NCI-H82 treated with DMSO at 0.1 percent for 48 hours (cell line): ENCODE measurements around the gene QPCTL.
"Not testable (repeated sequence)": the region's sequence is repeated elsewhere in the genome, so short reads cannot be mapped to it uniquely, and the experiment has no call there.

Experiments used
- DNase-seq: peaks from one replicate; lab custom pipeline; 2025; ENCODE audit not compliant: unreplicated experiment; lab: John Stamatoyannopoulos, UW

The QPCTL gene

DNA sequence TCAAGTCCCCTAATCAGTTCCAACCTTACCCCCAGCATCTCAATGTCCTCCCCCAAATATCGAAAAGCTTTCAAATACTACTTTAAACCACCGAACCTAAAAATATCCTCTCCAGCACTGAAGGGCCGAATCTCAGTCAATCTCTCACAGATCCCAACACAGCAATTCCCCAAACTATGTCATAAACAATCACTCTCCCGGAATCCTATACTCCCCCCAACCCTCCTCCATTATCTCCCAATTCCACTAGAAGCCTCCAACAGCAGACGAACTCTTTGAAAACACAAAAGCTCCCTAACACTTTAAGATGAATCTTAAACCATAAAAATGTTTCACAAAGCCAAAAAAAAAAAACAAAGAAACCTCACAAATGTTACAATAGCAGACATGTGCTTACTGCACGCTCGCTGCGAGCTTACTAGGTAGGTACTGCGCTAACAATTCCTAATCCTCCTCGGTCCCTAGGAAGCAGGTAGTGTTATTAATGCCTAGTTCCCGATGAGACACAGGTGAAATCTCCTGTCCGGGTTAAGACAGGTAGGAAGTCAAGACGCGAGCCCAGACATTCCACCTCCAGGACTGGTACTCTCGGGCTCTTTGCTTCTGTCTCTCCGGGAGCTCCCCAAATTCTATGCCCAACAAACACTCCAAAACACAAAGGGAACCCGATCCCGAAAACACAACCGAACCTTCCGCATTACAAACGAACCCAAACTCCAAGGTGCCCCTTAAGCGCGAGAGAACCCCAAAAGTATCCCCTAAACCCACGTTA lies 24.1 kb downstream of the QPCTL start:
- DNase-seq, result no peak

- DNase-seq, result peak; percentile 99
Observed at GRCh38 chr19:45717131-45717982, 24.9 kb downstream of the QPCTL start.

DNA sequence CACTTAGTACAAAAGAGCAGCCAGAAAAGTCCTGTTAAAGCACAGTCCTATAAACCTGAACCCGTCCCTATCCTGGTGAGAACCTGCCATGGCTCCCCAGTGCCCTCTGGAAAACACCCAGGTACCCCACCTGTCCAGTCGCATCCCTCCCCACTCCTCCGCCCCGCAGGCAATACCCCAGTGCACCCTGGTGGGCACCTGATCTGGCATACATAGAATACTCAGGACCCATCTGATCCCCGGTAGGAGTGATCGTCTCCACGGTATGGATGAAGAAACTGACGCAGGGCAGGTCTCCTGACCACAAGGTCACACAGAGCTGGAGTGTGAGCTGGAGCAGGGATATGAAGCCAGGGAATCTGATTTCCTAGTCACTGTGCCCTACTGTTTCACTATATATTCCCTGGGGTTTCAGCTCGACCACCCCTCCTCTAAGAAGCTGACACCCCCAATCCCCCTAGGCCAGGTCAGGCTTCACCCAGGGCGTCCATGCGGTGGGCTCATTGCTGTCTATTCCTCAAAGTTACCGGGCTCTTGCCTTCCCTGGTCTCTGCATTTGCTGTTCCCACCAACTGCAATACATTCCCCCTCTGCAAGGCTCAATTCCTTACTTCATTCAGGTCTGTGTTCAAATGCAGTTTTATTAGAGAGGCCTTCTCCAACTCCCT lies 25.7 kb downstream of the QPCTL start:
- no peak for DNase-seq

DNA sequence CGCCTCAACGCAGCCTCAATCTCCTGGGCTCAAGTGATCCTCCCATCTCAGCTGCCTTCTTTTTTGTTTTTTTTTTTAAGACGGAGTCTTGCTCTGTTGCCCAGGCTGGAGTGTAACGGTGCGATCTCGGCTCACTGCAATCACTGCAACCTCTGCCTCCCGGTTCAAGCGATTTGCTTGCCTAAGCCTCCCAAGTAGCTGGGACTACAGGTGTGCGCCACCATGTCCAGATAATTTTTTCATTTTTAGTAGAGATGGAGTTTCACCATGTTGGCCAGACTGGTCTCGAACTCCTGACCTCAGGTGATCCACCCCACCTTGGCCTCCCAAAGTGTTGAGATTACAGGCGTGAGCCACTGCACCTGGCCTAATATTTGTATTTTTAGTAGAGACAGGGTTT lies 27.6 kb downstream of the QPCTL start:
- not testable (repeated sequence) for DNase-seq

DNA sequence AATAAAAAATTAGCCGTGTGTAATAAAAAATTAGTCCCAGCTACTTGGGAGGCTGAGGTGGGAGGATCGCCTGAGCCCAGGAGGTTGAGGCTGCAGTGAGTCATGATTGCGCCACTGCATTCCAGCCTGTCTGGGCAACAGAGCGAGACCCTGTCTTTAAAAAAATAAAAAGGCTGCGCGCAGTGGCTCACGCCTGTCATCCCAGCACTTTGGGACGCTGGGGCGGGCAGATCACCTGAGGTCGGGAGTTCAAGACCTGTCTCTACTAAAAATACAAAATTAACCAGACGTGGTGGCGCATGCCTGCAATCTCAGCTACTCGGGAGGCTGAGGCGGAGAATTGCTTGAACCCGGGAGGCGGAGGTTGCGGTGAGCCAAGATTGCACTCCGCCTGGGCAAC lies 36.2 kb downstream of the QPCTL start:
- DNase-seq, result not testable (repeated sequence)

DNA sequence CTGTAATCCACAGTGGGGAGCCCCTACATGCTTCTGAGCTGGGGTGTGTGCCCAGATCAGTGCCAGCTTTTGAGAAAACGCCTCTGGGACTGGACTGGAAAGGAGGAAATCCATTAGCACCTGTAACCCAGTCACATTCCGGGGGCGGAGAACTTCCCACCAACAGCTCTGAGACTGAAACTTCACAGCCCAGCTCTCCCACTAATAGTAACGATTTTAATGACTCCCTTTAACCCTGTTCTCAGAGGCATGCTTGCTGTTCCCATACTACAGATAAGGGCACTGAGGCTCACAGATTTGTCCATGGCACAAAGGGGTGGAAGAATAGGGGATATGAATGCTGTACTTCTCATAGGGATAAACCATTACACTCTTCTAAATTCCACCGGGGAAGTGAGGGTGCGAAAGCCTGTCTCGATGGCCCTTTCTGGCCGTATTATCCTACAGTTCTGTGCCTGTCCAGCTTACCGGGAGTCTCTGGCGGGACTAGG lies 37.4 kb downstream of the QPCTL start:
- DNase-seq, result no peak

DNA sequence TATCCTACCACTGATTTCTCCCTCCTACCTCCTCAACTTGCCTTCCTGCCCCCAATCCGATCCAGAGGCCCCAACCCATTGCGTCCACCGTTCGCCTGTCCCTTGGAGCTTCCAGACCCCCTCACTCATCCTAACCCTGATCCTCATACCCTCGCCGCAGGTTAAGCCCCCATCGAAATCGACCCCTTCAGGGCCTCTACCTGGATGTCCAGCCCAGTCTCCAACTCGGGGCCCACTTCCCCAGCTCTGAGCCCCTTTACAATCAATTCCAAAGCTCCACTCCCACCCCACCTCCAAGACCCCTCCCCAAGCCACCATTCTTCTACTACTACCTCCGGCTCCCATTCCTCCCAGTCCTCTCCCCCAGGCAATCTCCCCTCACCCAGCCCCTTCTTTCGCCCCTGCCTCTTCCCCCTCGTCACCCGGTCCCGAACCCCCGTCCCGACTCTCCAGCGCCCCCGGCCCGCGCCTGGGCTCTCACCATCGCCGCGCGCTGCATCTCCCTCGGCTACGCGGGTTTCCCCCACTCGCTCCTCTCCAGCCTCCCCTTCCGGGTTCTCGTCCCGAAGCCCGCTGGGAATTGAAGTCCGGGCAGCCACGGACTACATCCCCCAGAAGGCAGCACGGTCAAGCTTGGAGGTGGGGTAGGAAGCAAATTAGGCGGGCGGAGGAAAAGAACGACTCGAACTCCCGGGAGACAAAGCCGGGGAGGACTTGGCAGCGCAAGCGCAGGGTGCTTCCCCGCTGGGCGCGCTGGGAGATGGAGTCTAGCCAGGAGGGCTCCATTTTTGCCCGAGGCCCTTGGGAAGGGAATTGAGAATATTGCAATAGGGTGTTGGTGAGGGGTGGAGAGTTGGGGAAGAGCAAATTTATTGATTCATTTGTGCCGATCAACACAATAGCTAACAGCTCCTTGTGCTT lies 38.2 kb downstream of the QPCTL start, which contains the start of gene FBXO46:
TSS of gene FBXO46 (minus strand) at position 529 of the 921 bp plus-strand sequence. CDS start 17,401 bp downstream, outside the sequence.
- peak; percentile 100 for DNase-seq

DNA sequence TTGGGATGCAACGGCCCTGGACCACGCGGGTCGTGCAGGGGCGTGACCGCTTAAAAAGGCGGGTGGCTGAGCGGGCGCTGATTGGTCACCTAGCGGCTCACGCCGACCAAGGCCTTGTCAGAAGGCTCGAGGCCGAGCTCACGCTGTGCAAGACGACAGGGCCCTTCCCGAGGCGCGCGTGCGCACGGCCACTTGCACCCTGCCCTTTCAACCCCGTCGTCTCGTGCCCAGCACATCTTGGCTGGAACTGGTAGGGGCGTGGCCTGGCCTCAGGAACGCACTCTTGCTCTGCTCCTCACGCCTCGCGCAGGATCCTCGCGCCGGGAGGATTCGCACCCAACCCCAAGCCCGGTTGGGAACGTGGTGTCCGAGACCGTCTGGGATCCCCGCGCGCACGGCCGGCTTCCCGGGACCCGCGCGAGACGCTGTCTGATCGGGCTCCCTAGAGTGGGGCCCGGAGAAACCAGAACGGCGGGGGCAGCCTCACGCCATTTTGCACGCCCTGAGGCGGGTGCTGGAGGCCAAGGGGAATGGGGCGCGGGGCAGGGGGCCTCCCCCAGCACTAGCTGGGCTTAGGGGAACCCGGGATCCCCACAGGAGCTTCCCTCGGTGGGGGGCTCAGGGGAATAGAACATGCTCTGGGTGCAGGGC lies 40.8 kb downstream of the QPCTL start, which contains the start of gene MEIOSIN:
TSS of gene MEIOSIN (plus strand) at position 280 of the 651 bp plus-strand sequence. CDS start 1,938 bp downstream, outside the sequence.
- DNase-seq, result no peak

DNA sequence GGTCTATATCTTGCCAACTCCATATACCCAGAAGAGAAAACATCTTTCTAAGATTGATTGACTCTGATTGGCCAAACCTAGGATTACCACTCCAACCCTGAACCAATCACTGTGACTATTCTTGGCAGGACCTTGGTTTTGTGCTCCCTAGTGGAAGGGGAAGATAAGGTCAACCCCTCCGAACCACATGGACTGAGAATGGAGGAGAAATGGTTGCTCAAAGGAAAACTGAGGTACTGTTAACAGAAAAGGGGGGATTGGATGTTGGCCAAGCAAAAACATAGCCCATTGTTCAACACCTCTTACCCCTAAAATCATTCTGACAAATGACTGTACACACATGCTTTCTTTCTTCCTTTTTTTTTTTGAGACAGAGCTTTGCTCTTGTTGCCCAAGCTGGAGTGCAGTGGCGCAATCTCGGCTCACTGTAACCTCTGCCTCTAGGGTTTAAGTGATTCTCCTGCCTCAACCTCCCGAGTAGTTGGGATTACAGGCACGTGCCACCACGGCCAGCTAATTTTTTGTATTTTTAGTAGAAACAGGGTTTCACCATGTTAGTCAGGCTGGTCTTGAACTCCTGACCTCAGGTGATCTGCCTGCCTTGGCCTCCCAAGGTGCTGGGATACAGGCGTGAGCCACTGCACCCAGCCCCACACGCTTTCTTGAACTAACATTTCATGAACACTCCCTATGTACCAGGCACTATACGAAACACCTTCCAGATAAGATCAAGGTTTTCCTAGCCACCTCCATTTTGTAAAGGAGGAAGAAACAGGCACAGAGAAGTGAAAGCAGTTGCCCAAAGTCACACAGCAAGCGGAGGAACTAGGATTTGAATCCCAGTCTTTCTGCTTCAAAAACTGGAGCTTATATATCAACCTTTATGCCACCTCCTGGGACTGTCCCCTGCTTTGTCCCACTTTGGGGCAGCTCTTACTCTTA lies 47.3 kb downstream of the QPCTL start:
- no peak for DNase-seq

DNA sequence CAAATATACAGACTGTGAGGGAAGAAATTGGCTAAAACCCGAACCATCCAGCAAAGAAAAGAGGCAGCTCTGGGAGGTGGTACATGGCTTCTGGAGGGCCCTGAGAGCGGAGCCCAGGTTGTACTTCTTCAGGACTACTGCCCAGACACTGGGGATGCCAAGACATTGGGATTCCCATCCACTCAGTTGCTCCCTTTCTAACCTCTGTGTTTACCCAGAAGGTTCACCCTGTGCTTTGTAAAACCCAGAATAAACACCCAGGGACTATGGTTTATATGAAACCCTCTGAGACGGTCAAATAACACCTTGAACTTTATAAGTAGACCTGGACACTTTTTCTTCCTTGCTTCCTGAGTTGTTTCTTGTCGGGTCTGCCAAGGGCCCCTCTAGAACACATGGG lies 50.5 kb downstream of the QPCTL start:
- no peak for DNase-seq

DNA sequence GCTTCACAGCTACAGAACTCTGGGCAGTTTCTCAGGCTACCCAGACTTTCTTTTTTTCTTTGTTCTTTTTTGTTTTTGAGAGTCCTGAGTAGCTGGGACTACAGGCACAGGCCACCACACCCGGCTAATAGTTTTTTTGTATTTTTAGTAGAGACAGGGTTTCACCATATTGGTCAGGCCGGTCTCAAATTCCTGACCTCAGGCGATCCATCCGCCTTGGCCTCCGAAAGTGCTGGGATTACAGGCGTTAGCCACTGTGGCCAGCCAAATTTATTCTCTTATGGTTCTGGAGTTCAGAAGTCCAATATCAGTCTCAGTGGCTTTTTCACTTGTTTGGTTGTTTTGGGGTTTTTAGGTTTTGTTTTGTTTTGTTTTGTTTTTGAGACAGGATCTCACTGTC lies 53.1 kb downstream of the QPCTL start:
- DNase-seq, result no peak

GRCh38 chr19:45746866-45747265 lies 54.4 kb downstream of the QPCTL start:
- no peak for DNase-seq

DNA sequence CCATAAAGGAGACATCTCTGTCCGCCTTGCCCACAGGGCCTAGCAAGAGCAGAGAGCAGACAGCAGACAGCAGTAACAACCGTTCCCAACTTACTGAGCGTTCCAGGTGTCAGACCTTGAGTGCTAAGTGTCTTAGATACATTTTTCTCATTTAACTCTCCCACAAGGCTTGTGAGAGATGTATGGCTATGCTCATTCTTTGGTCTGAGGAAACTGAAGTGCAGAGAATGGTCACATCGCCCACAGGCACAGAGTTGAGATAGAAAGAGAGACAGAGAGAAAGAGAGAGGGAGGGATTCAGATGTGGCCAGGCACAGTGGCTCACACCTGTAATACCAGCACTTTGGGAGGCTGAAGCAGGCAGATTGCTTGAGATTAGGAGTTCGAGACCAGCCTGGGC lies 55.0 kb downstream of the QPCTL start:
- DNase-seq, result no peak

GRCh38 chr19:45751483-45751882 lies 59.0 kb downstream of the QPCTL start:
- DNase-seq, result not testable (repeated sequence)

DNA sequence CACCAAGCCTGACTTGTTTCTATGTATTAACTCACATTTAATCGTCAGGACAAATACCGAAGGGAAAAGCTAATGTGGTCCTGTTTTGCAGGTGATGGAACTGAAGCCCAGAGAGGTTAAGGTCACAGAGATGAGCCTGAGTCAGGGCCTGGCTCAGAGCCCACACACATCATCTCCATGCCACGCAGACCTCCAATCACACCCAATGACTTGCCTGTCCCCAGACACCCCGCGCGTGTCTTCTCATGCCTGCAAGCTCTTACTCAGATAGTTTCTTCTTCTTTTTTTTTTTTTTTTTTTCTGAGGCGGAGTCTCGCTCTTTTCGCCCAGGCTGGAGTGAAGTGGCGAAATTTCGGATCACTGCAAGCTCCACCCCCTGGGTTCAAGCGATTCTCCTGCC lies 60.2 kb downstream of the QPCTL start:
- no peak for DNase-seq

DNA sequence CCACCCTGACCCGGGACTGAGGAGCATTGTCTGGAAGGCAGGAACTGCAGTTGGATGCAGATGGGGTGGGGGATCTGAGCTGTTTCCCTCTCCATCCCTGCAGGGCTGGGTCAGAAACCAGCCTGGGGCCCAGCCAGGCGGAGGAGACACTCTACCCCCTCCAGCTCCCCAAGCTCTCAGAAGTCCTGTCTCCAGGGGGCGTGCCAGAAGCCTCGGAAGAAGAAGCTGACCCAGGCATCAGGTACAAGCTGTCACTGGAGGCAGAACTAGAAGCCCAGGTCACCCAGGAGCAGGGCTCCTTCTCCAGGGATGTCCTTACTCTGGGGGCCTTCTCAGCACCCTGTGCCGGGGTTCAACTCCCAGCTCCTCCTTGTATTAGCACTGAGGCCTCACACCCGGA lies 61.1 kb downstream of the QPCTL start:
- DNase-seq, result no peak
